Stimulated activated CD4-positive, alpha-beta T cell treated with anti-CD3 and anti-CD28 coated beads, TNF-alpha, amount 100 ng/mL, for 4 hours (primary cell): ENCODE results near the gene MLLT1.

Source experiments
- DNase-seq, 3 experiments: peaks; one replicate each; pipeline ENCODE4 v3.0.0-alpha.2; 2020; ENCODE audit warnings: low read depth in 3 of 3

The MLLT1 gene

GRCh38 chr19:6235031-6235951, 44.5 kb downstream of the MLLT1 start:
- DNase-seq, result no peak

- no peak for DNase-seq
Measured at GRCh38 chr19:6234527-6234926, 45.2 kb downstream of the MLLT1 start.

- DNase-seq, result no peak
Measured at GRCh38 chr19:6233827-6234511, 45.8 kb downstream of the MLLT1 start.

- DNase-seq, result no peak
Measured at GRCh38 chr19:6233056-6233826, 46.5 kb downstream of the MLLT1 start.

- no peak for DNase-seq
Measured at GRCh38 chr19:6232601-6233055, 47.1 kb downstream of the MLLT1 start.

- DNase-seq, result no peak
Measured at GRCh38 chr19:6230991-6231448, 48.8 kb downstream of the MLLT1 start.

GRCh38 chr19:6229951-6230712, 49.6 kb downstream of the MLLT1 start:
- DNase-seq, result no peak

- no peak for DNase-seq
Measured at GRCh38 chr19:6229216-6229913, 50.4 kb downstream of the MLLT1 start.

GRCh38 chr19:6228551-6229215, 51.1 kb downstream of the MLLT1 start:
- no peak for DNase-seq

- DNase-seq, result no peak
Measured at GRCh38 chr19:6227936-6228325, 51.8 kb downstream of the MLLT1 start.

GRCh38 chr19:6227156-6227935, 52.4 kb downstream of the MLLT1 start:
- DNase-seq, result no peak

- no peak for DNase-seq
Measured at GRCh38 chr19:6226444-6227155, 53.2 kb downstream of the MLLT1 start.

GRCh38 chr19:6226012-6226411, 53.8 kb downstream of the MLLT1 start:
- no peak for DNase-seq

- DNase-seq, result no peak
Measured at GRCh38 chr19:6225232-6225865, 54.4 kb downstream of the MLLT1 start.

- no peak for DNase-seq
Measured at GRCh38 chr19:6224308-6224675, 55.5 kb downstream of the MLLT1 start.

GRCh38 chr19:6223461-6224307, 56.1 kb downstream of the MLLT1 start:
- DNase-seq, result no peak

- no peak for DNase-seq
Measured at GRCh38 chr19:6222884-6223283, 56.9 kb downstream of the MLLT1 start.
